K562 (cell line): ENCODE data around the gene CYP24A1. TPM values are rescaled to one million over a fixed set of nuclear protein-coding genes. Genes with fewer than 3 reads are reported as not detected.

Source experiments
- ATAC-seq: fragments of 200-7000 bp; cut with Tn5 transposase; 3 replicates; pipeline ENCODE4 v1.9.1; 2020; ENCODE audit warnings: moderate library complexity
- BruUV-seq: library from RNA; stranded (reverse); fragments of 400-500 nt; replicated peaks from 2 replicates; lab custom pipeline; 2021; lab: Mats Ljungman, UMichigan
- CTCF ChIA-PET: fragments of 300-600 bp; formaldehyde crosslinking; extraction: SDS; loops from one replicate; lab custom pipeline; 2021; ENCODE audit warnings: low intra/inter-chr PET ratio; lab: Yijun Ruan, JAX
- POLR2A ChIA-PET: fragments of 300-600, 350-650 bp; sonication (Branson Sonifier 250); formaldehyde crosslinking; extraction: SDS; loops from one replicate; lab custom pipeline; 2021; ENCODE audit warnings: antibody characterized with exemption, inconsistent platforms; lab: Yijun Ruan, JAX
- DNase-seq, 4 experiments: peaks; one replicate each; pipeline versions ENCODE4 v3.0.0 to v3.0.0-alpha.2; 2011 to 2018; ENCODE audit warnings: low spot score in 3 of 4, mixed read lengths in 3 of 4; ENCODE audit errors: extremely low read depth in 1 of 4
- FAIRE-seq: peaks from 2 replicates; lab custom pipeline; 2011; peaks lifted over from hg19 to GRCh38; lab: Jason Lieb, UNC
- H2AFZ ChIP-seq: 2 replicates; pipeline ENCODE4 v1.6.0; 2011; ENCODE audit warnings: low read depth, low read length, control low read depth, inconsistent platforms
- H3K27ac ChIP-seq: fragments of 200-600 bp; 3 replicates; pipeline ENCODE4 v1.8.0; 2011; ENCODE audit warnings: low read depth, mild to moderate bottlenecking, control low read depth, inconsistent platforms, low read length, moderate library complexity, mixed read lengths; ENCODE audit errors: extremely low read depth
- H3K27me3 ChIP-seq, 2 experiments: fragments of 300-600 bp in 1 of 2; 2 replicates in 1 of 2; 3 replicates in 1 of 2; pipeline versions ENCODE4 v1.6.0 to v1.8.0; 2011; ENCODE audit warnings: inconsistent platforms in 2 of 2, low read length in 2 of 2, mild to moderate bottlenecking in 1 of 2, mixed read lengths in 1 of 2, moderate library complexity in 1 of 2; ENCODE audit not compliant: control insufficient read depth in 2 of 2, insufficient read depth in 2 of 2
- H3K36me3 ChIP-seq: fragments of 300-600 bp; 3 replicates; pipeline ENCODE4 v1.8.0; 2011; ENCODE audit warnings: mild to moderate bottlenecking, low read length, inconsistent platforms; ENCODE audit not compliant: control insufficient read depth, insufficient read depth
- H3K4me1 ChIP-seq, 2 experiments: fragments of 200-600 bp in 1 of 2; replicated peaks in 1 of 2; 2 replicates in 1 of 2; 3 replicates in 1 of 2; pipeline versions ENCODE4 v1.5.1 to v1.8.0; 2011; ENCODE audit warnings: inconsistent platforms in 2 of 2, low read length in 2 of 2, mild to moderate bottlenecking in 1 of 2, mixed read lengths in 1 of 2, moderate library complexity in 1 of 2; ENCODE audit not compliant: control insufficient read depth in 2 of 2, insufficient read depth in 2 of 2
- H3K4me2 ChIP-seq: 2 replicates; pipeline ENCODE4 v1.6.1; 2011; ENCODE audit warnings: low read length, control low read depth, inconsistent platforms, mixed read lengths; ENCODE audit not compliant: insufficient read depth
- H3K4me3 ChIP-seq: fragments of 200-600 bp; sonication (generic), shearing (Covaris generic); 2 replicates; pipeline ENCODE4 v1.5.1; 2016; ENCODE audit warnings: control low read depth, inconsistent platforms
- H3K79me2 ChIP-seq: fragments of 200-600 bp; 3 replicates; pipeline ENCODE4 v1.8.0; 2011; ENCODE audit warnings: low read length, inconsistent platforms; ENCODE audit not compliant: control insufficient read depth, insufficient read depth
- H3K9ac ChIP-seq, 2 experiments: 2 replicates each; pipeline versions ENCODE4 v1.6.0 to v1.6.1; 2011; ENCODE audit warnings: low read depth in 2 of 2, low read length in 2 of 2, control low read depth in 1 of 2, inconsistent platforms in 1 of 2, mild to moderate bottlenecking in 1 of 2, mixed read lengths in 1 of 2; ENCODE audit not compliant: insufficient read depth in 1 of 2
- H3K9me1 ChIP-seq: one replicate; pipeline ENCODE4 v1.6.0; 2011; ENCODE audit warnings: inconsistent platforms, mild to moderate bottlenecking, low read length, moderate library complexity; ENCODE audit not compliant: control insufficient read depth, insufficient read depth
- H3K9me3 ChIP-seq: replicated peaks from 2 replicates; pipeline ENCODE4 v1.5.1; 2011; ENCODE audit warnings: low read depth, low read length, inconsistent platforms; ENCODE audit not compliant: control insufficient read depth, insufficient read depth
- H4K20me1 ChIP-seq: replicated peaks from 2 replicates; pipeline ENCODE4 v1.6.1; 2011; ENCODE audit warnings: low read length, inconsistent platforms, mixed read lengths; ENCODE audit not compliant: control insufficient read depth, insufficient read depth
- EWSR1 ChIP-seq: fragments of 450-650 bp; IDR thresholded peaks from 2 replicates; pipeline ENCODE4 v1.6.1; 2018; ENCODE audit warnings: borderline replicate concordance, mild to moderate bottlenecking, low read depth, moderate library complexity; ENCODE audit not compliant: partially characterized antibody
- ZNF668 ChIP-seq: fragments of 250-450 bp; sonication (Bioruptor Pico); IDR thresholded peaks from 2 replicates; pipeline ENCODE4 v1.8.0; 2022; ENCODE audit warnings: mild to moderate bottlenecking, inconsistent platforms
- WGBS: fragments of 100-300 bp; shearing (Covaris generic); methylation state at CpG from one replicate; pipeline ENCODE4 v1.1.6; 2016; ENCODE audit warnings: low coverage, mixed read lengths; ENCODE audit not compliant: insufficient coverage; ENCODE audit errors: missing lambda C conversion rate; 5-methylcytosine and 5-hydroxymethylcytosine counted together
- in situ Hi-C: fragments of 300-500 bp; cut with MboI; formaldehyde crosslinking; loops from 4 replicates; pipeline ENCODE4 v1.15.0; 2018; ENCODE audit warnings: inconsistent platforms, mixed read lengths
- intact Hi-C: fragments of 100-400 bp; cut with micrococcal nuclease; formaldehyde crosslinking; loops from 2 replicates; pipeline ENCODE4 v1.14.2; 2022
- polyA plus RNA-seq, 8 experiments: library from polyadenylated mRNA; depleted of rRNA in 4 of 8; stranded (reverse) in 5 of 8; unstranded in 3 of 8; fragments of >200 nt; fragmentation: Nextera tagmentation in 2 of 8; fragmentation: Illumina TruSeq in 1 of 8; extraction: Ambion mirVana in 2 of 8; extraction: Trizol in 1 of 8; gene quantifications; 2 replicates each; pipeline versions ENCODE4 v1.2.1 to v1.2.3, GENCODE V29; 2011 to 2014; ENCODE audit warnings: inconsistent platforms in 1 of 8, missing spikeins in 1 of 8
- total RNA-seq, 7 experiments: library from RNA; depleted of rRNA in 6 of 7; stranded (reverse); fragments of >200 nt in 6 of 7; fragmentation: Illumina TruSeq in 2 of 7; extraction: Trizol in 2 of 7; gene quantifications; 2 replicates each; pipeline versions ENCODE4 v1.2.1 to v1.2.3, GENCODE V29; 2011 to 2021; ENCODE audit warnings: low replicate concordance in 1 of 7
- TF ChIP-seq, protein P1 (sequence below), 3 experiments: fragments of 200-800 bp in 1 of 3; fragments of 250-450 bp in 1 of 3; fragments of 450-650 bp in 1 of 3; sonication (Bioruptor Pico) in 1 of 3; sonication (Bioruptor generic) in 1 of 3; formaldehyde crosslinking in 1 of 3; IDR thresholded peaks; 2 replicates each; pipeline versions ENCODE4 v1.6.1 to v1.8.0; 2016 to 2022; ENCODE audit warnings: mild to moderate bottlenecking in 2 of 3, missing genetic modification characterization in 2 of 3, missing compliant biosample characterization in 1 of 3, moderate library complexity in 1 of 3

CYP24A1 gene
- total and polyA plus RNA-seq, 9 of the 15 experiments (the other 6 are each of a cell fraction or from before 2014, with no cell fraction given) = 0.04 TPM; not detected in 8

DNA sequence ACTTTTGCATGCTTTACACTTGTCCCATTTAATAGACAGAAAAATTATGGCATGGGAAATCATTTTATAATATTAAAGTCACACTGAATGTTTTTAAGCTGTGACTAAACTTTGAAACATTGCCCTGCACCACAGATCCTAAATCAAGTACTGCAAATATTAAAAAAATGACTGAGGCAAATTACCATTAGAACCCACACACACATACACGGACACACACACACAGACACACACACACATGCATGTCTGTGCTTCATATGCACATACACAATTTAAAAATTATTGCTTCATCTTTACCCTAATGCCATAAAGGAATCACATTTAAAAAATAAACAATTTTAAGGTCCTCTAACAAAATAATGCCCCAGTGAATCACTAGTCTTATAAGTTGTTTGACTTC lies 19.9 kb downstream of the CYP24A1 start (continued):
- no peak for TF ChIP-seq EWSR1

DNA sequence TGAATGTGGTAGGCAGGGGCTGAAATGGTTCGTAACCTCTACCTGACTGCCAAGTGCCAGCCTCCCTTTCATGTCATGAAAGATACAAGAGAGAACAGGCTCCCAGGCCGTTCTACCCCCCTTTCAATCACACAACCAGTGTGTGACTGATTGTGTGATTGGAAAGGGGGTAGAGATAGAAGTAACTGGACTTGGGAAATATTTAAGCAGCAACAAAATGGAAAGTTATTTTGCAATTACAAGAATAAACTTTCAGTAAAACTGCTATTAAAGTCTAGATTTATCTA lies 20.8 kb downstream of the CYP24A1 start:
- intact Hi-C loops = no loop called here
- Histone ChIP-seq H4K20me1 (no peaks in the 10 kb centered on the region), H3K4me3 (no peak overlapping the region), H3K27me3 (peaks cover 22 to 29% of the 10 kb centered on the region in 2 experiments), H3K9me1 (no peaks in the 10 kb centered on the region), H2AFZ (no peak overlapping the region), H3K4me1 (no peaks in the 10 kb centered on the region), H3K4me2 (no peak overlapping the region), H3K36me3 (no peaks in the 10 kb centered on the region), H3K79me2 (no peaks in the 10 kb centered on the region), H3K27ac (no peak overlapping the region), H3K9ac (no peak overlapping the region), H3K9me3 (no peaks in the 10 kb centered on the region)
- no peak for ATAC-seq
- no peak for FAIRE-seq
- TF ChIP-seq ZNF668 = no peak
- TF ChIP-seq, protein P1, sequence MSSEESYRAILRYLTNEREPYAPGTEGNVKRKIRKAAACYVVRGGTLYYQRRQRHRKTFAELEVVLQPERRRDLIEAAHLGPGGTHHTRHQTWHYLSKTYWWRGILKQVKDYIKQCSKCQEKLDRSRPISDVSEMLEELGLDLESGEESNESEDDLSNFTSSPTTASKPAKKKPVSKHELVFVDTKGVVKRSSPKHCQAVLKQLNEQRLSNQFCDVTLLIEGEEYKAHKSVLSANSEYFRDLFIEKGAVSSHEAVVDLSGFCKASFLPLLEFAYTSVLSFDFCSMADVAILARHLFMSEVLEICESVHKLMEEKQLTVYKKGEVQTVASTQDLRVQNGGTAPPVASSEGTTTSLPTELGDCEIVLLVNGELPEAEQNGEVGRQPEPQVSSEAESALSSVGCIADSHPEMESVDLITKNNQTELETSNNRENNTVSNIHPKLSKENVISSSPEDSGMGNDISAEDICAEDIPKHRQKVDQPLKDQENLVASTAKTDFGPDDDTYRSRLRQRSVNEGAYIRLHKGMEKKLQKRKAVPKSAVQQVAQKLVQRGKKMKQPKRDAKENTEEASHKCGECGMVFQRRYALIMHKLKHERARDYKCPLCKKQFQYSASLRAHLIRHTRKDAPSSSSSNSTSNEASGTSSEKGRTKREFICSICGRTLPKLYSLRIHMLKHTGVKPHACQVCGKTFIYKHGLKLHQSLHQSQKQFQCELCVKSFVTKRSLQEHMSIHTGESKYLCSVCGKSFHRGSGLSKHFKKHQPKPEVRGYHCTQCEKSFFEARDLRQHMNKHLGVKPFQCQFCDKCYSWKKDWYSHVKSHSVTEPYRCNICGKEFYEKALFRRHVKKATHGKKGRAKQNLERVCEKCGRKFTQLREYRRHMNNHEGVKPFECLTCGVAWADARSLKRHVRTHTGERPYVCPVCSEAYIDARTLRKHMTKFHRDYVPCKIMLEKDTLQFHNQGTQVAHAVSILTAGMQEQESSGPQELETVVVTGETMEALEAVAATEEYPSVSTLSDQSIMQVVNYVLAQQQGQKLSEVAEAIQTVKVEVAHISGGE (CRISPR knock-in tag; IDR thresholded peaks at IDR 0.05) = peak in 1 of 3 experiments; percentile 89; a peak in 2 of 6 replicates
- in situ Hi-C loops = no loop called here
- POLR2A ChIA-PET = no interaction called here
- no TSS peak for BruUV-seq
- CTCF ChIA-PET = no interaction called here
- no peak for DNase-seq
- WGBS = 15% methylated on average over 2 of the region's 2 CpGs
